GM21576 (cell line): ENCODE data around the gene CAV3.

ENCODE experiments used
- ATAC-seq: cut with Tn5 transposase; IDR thresholded peaks from one replicate; pipeline ENCODE4 v1.9.1; 2021; ENCODE audit warnings: mild to moderate bottlenecking, moderate library complexity; ENCODE audit not compliant: unreplicated experiment

CAV3 gene

GRCh38 chr3:8734137-8734878 is 706 bp downstream of the CAV3 start:
- ATAC-seq, result no peak

GRCh38 chr3:8734908-8735307 is 1.3 kb downstream of the CAV3 start:
- ATAC-seq, result no peak

DNA sequence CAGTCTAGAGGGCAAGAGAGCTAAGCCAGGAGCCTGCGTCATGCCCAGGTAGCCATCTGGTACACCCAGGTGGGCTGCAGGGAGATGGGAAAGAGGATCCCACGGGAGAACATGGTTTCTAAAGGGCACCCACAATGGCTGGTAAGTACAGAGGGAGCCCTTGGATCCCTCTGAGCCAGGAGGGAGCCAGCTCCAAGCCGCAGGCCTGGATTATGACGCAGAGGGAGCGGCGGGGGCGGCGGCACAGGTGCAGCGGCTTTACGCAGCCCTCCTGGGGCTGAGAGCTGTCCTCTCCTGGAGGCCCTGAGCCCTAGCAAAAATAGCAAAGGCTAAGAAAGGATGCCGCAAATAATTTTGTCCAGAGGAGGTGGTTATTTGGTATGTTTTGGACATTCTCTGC is 2.8 kb downstream of the CAV3 start:
- no peak for ATAC-seq

DNA sequence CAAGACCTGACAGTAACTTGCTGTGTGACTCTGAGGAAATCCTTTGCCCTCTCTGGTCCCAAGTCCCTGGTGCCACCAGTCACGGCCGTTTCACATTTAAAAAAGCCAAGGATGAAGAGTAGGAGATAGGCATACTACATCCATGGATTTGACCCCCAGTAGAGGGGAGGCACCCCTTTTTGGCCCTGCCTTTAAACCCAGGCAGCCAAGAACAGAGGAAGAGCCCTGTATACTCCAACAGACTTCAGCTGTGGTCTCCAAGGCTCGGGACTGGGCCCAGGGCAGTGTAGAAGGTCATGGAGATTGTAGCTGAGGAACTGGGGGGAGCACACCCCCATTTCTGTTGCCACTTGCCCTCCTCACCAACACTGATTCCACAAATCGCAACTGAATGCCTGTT is 3.7 kb downstream of the CAV3 start:
- no peak for ATAC-seq

DNA sequence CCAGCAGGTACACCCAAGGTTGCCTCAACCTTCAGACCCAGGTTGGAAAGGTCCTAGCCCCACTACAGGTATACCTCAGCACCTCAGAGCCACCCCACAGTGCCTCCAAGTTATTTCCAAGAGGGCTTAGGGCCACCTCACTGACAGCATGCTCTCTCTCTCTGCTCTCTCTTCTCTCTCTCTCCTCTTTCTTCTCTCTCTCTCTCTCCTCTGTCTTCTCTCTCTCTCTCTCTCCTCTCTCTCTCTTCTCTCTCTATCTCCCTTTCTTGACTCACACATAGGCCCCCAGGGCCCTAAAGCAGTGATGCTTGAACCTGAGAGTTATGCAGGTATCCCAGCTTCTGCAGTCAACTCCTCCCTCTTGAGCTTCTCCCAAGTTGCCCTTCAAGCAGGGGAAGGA is 4.2 kb downstream of the CAV3 start:
- ATAC-seq, result no peak

DNA sequence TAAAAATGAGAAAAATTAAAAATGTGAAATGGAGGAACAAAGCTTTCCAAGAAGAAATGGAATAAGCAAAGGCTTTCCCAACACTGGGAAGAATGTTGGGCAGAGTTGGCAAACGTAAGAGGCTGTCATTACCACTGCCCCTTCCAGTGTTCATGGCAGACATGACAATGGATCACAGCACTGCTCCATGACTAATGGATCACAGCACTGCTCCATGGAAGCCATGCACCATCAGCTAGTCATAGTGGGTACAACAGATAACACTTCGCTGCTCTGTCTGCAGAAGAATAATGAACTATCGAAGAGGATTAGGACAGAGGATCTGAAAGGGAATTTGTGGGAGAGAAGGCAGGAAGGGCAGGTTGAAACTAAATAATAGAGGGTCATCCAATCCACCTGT is 5.0 kb downstream of the CAV3 start:
- no peak for ATAC-seq

DNA sequence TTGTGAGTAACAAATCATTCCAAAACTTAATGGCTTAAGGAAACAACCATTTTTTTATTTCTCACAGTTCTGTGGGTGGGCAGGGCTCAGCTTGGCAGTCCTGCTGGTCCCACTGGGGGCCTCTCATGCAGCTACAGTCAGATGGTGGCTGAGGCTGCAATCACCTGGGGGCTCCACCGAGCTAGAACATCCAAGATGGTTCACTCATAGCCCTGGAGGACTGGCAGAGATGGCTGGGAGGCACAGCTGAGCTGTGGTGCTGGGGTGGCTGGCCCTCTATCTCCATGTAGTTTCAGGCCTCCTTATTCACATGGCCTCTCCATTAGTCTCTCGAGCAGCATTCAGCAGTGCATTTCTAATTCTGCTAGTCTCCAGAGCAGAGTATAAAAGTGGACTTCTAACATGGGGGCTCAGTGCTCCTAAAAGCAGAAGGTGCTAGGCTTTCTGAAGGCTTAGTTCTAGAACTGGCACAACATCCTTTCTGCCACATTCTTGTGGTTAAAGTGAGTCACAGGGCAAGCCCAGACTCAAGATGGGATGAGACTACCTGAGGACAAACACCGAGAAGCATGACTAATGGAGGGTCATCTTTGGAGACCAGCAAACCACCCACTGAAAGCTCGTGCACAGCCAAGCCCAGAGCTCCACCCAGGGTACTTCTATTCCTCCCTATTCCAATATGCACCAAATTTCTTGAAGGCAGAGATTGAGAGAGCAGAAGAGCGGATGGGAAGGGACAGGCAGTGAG is 6.3 kb downstream of the CAV3 start:
- no peak for ATAC-seq

- no peak for ATAC-seq
Measured at GRCh38 chr3:8741581-8742261, 8.1 kb downstream of the CAV3 start.

DNA sequence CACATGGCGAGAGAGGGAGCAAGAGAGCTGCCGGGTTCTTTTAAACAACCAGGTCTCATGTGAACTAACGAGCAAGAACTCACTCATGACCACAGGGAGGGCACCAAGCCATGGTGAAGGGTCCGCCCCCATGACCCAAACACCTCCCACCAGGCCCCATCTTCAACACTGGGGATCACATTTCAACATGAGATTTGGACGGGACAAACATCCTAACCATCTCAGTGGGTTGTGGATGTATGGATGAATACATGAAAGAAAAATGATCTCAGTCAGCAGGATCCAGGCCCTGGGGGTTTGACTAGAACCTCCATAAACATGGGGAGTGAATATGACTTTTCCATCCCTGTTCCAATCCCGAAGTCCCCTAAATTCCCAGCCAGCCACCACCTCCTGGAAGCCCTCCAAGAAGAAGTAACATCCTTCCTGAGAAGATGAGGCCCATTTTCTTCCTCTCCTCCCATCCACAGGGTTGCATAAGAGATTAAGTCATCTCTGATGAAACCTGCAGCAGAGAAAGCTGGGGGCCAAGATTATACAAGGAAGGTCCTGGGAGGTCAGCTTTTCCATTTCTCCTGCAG is 9.5 kb downstream of the CAV3 start:
- no peak for ATAC-seq

- ATAC-seq, result no peak
Measured at GRCh38 chr3:8743911-8744310, 10.3 kb downstream of the CAV3 start.

- no peak for ATAC-seq
Measured at GRCh38 chr3:8745619-8746370, 12.2 kb downstream of the CAV3 start.

DNA sequence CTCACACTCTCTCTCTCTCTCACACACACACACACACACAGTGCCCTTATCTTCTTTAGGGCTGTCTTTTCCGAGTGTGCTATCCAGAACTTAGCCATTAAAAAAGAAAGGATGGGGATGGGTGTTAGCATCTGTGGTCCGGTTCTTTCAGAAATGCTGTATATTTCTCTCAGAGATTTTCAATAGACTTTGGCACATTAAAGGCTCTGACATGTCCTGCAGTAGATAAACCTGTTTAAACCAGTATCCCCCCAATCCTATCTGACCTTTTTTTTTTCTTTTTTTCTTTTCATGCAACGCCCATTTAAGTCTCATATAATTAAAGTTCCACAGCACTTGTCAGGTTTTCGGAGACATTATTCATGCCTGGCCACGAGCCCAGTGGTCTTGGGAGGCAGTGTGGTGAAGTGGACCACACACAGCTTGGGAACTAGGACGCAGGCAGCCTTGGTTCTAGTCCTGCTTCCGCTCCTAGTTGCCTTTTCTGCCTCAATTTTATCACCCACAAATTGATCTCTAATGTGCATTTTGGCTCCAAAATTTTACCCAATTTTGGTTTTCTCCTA is 13.3 kb downstream of the CAV3 start:
- ATAC-seq, result no peak

GRCh38 chr3:8749316-8749715 is 15.7 kb downstream of the CAV3 start:
- ATAC-seq, result no peak

DNA sequence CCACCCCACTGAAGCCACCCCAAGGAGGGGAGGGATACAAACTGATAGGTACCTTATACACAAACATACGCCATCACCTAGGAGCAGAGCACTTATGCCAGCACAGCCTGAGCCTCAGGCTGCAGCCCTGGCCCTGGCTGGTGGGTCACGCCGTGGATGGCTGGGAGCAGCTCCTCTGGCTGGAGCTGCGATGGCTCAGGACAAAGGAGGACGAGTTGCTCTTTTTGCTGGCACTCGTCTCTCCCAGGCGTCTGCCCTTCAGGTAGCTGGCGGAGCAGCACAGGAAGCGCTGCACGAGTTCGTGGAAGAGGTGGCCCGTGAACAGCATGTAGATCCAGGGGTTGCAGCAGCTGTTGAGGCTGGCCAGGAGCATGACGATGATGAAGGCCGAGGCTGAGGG is 19.2 kb downstream of the CAV3 start:
- ATAC-seq, result no peak

- ATAC-seq, result no peak
Measured at GRCh38 chr3:8755097-8755496, 21.5 kb downstream of the CAV3 start.

DNA sequence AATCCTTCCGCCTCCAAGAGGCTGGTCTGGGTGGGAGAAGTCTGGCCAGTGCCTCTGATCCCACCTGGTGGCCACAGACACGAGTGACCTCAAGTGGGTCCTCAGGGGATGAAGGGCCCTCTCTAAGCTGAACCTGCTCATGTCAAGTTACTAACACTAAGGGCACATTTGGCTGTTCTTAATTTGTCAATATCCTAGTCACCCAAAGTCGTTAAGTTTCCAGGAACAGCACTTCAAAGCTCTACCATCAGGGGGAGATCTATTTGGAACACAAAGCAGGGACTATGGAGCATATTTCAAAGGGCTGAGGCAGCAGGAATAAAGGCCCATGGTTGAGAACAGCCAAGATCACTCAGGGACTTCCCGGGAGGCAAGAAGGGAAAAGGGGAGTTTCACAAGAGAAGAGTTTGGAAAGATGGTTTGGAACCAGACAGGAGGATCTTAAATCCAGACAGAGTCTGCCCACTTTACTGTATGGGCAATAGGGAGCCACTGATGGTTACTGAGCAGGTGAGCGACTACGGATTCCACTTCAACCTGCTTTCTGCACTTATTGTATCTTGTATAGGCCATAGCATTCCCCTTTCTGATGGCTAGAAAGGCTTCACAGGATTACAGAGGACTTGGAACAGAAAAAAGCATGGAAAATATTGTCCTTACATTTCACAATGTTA is 22.1 kb downstream of the CAV3 start:
- no peak for ATAC-seq

GRCh38 chr3:8756671-8757070 is 23.1 kb downstream of the CAV3 start:
- no peak for ATAC-seq

- ATAC-seq, result no peak
Measured at GRCh38 chr3:8757551-8758518, 24.2 kb downstream of the CAV3 start.
